Hematopoietic multipotent progenitor cell treated with erythropoietin and hydrocortisone succinate and interleukin-3 and kit ligand, for 17 days (in vitro differentiated cells): Measurements from ENCODE around the gene TMEM59.

Experiments
- DNase-seq: peaks from one replicate; pipeline ENCODE4 v3.0.0-alpha.2; 2015; ENCODE audit warnings: low spot score

TMEM59 gene

GRCh38 chr1:53982034-53982762 lies 70.8 kb downstream of the TMEM59 start:
- DNase-seq, result no peak

GRCh38 chr1:53981220-53981619 lies 71.8 kb downstream of the TMEM59 start:
- DNase-seq, result no peak

GRCh38 chr1:53979712-53980450 lies 73.1 kb downstream of the TMEM59 start:
- no peak for DNase-seq
